OCI-LY1 (cell line): ENCODE data around the gene CD84.

ENCODE experiments used
- EZH2 ChIP-seq: fragments of 200-600 bp; sonication (generic), shearing (Covaris generic); IDR thresholded peaks from 2 replicates; pipeline ENCODE4 v1.8.0; 2017; ENCODE audit warnings: borderline replicate concordance, mixed run types, mild to moderate bottlenecking, antibody characterized with exemption, low read length, moderate library complexity, mixed read lengths
- TF ChIP-seq, protein P1 (sequence below): fragments of 200-600 bp; sonication (generic), shearing (Covaris generic); IDR thresholded peaks from 2 replicates; pipeline ENCODE4 v1.5.1; 2017; ENCODE audit warnings: mild to moderate bottlenecking, antibody characterized with exemption, low read length, moderate library complexity, mixed read lengths

DNA sequence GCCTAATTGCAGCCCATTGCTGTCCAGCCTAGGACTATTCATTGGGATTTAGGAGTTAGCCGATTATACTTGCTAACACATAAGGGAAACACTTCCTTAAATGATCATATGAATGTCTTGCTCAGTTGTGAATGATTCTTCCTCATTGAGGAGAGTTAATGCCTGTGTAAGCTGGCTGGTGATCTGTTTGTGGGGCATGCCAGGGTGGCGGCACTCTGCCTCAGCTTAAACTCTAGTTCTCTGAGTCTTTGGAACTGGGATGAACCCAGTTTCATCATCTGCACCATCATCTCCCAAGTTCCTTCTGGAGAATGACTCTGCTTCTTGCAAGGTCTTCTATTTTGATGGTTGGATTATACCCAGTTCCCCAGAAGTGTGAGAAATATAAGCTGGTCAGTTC, 32.4 kb downstream of the CD84 start:
- TF ChIP-seq, protein P1, sequence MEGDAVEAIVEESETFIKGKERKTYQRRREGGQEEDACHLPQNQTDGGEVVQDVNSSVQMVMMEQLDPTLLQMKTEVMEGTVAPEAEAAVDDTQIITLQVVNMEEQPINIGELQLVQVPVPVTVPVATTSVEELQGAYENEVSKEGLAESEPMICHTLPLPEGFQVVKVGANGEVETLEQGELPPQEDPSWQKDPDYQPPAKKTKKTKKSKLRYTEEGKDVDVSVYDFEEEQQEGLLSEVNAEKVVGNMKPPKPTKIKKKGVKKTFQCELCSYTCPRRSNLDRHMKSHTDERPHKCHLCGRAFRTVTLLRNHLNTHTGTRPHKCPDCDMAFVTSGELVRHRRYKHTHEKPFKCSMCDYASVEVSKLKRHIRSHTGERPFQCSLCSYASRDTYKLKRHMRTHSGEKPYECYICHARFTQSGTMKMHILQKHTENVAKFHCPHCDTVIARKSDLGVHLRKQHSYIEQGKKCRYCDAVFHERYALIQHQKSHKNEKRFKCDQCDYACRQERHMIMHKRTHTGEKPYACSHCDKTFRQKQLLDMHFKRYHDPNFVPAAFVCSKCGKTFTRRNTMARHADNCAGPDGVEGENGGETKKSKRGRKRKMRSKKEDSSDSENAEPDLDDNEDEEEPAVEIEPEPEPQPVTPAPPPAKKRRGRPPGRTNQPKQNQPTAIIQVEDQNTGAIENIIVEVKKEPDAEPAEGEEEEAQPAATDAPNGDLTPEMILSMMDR = no peak
- no peak for TF ChIP-seq EZH2
